GM12878 (cell line): ENCODE measurements around the gene TMPRSS2. TPM values are rescaled to one million over a fixed set of nuclear protein-coding genes. Genes with fewer than 3 reads are reported as not detected.

Experiments used
- ATAC-seq: fragments of 200-7000 bp; cut with Tn5 transposase; 3 replicates; pipeline ENCODE4 v1.9.1; 2020; ENCODE audit warnings: mild to moderate bottlenecking, moderate library complexity
- BruUV-seq: library from RNA; stranded (reverse); fragments of 400-500 nt; replicated peaks from 2 replicates; lab custom pipeline; 2021; lab: Mats Ljungman, UMichigan
- CTCF ChIA-PET: fragments of 300-600 bp; sonication (Branson Sonifier 250); formaldehyde crosslinking; extraction: SDS; loops from one replicate; lab custom pipeline; 2021; ENCODE audit warnings: inconsistent platforms; lab: Yijun Ruan, JAX
- POLR2A ChIA-PET: fragments of 350-600 bp; formaldehyde crosslinking; extraction: SDS; loops from one replicate; lab custom pipeline; 2021; ENCODE audit warnings: inconsistent platforms; lab: Charles Lee
- RAD21 ChIA-PET: fragments of 300-600 bp; sonication (Branson Sonifier 250); formaldehyde crosslinking; loops from one replicate; lab custom pipeline; 2023; ENCODE audit warnings: antibody characterized with exemption; ENCODE audit not compliant: unreplicated experiment; lab: Charles Lee
- SMC1A ChIA-PET: fragments of 300-600 bp; sonication (Branson Sonifier 250); formaldehyde crosslinking; loops from one replicate; lab custom pipeline; 2023; ENCODE audit not compliant: unreplicated experiment, uncharacterized antibody; lab: Charles Lee
- DNase-seq: peaks from one replicate; pipeline ENCODE4 v3.0.0-alpha.2; 2011; ENCODE audit warnings: low read depth, low spot score
- FAIRE-seq: peaks from 3 replicates; lab custom pipeline; 2011; peaks lifted over from hg19 to GRCh38; lab: Jason Lieb, UNC
- H2AFZ ChIP-seq: 2 replicates; pipeline ENCODE4 v1.6.0; 2011; ENCODE audit warnings: low read depth, low read length, control low read depth; ENCODE audit not compliant: control insufficient read depth
- H3K27ac ChIP-seq: 2 replicates; pipeline ENCODE4 v1.5.1; 2011; ENCODE audit warnings: control low read depth; ENCODE audit not compliant: control insufficient read depth, insufficient read depth
- H3K27me3 ChIP-seq, 2 experiments: replicated peaks in 1 of 2; 2 replicates each; pipeline versions ENCODE4 v1.6.0 to v1.6.1; 2011; ENCODE audit warnings: low read length in 1 of 2; ENCODE audit not compliant: control insufficient read depth in 2 of 2, insufficient read depth in 2 of 2
- H3K36me3 ChIP-seq, 2 experiments: 2 replicates each; pipeline ENCODE4 v1.5.1; 2011; ENCODE audit warnings: low read length in 1 of 2; ENCODE audit not compliant: control insufficient read depth in 2 of 2, insufficient read depth in 2 of 2
- H3K4me1 ChIP-seq: 2 replicates; pipeline ENCODE4 v1.6.1; 2011; ENCODE audit warnings: mild to moderate bottlenecking, low read length, moderate library complexity, mixed read lengths; ENCODE audit not compliant: control insufficient read depth, insufficient read depth
- H3K4me2 ChIP-seq: 2 replicates; pipeline ENCODE4 v1.6.0; 2011; ENCODE audit warnings: control low read depth; ENCODE audit not compliant: control insufficient read depth, insufficient read depth
- H3K4me3 ChIP-seq: fragments of 200-600 bp; sonication (generic); 2 replicates; pipeline ENCODE4 v1.5.1; 2016
- H3K79me2 ChIP-seq: 2 replicates; pipeline ENCODE4 v1.6.0; 2011; ENCODE audit warnings: low read length; ENCODE audit not compliant: control insufficient read depth, insufficient read depth
- H3K9ac ChIP-seq: 2 replicates; pipeline ENCODE4 v1.8.0; 2011; ENCODE audit warnings: low read length, control low read depth, mixed read lengths; ENCODE audit not compliant: control insufficient read depth, insufficient read depth
- H3K9me3 ChIP-seq: replicated peaks from 3 replicates; pipeline ENCODE4 v1.5.1; 2011; ENCODE audit warnings: mild to moderate bottlenecking, low read length; ENCODE audit not compliant: control insufficient read depth, insufficient read depth
- H4K20me1 ChIP-seq: 2 replicates; pipeline ENCODE4 v1.6.0; 2011; ENCODE audit not compliant: control insufficient read depth, insufficient read depth
- CBX3 ChIP-seq: fragments of 200-600 bp; sonication (generic); IDR thresholded peaks from 2 replicates; pipeline ENCODE4 v1.6.1; 2016; ENCODE audit warnings: low read depth, borderline replicate concordance
- EZH2 ChIP-seq: IDR thresholded peaks from 2 replicates; pipeline ENCODE4 v1.6.1; 2012; ENCODE audit warnings: low read depth, mild to moderate bottlenecking, control low read depth, inconsistent platforms, low read length, borderline replicate concordance; ENCODE audit not compliant: control insufficient read depth
- IRF4 ChIP-seq: IDR thresholded peaks from 2 replicates; pipeline ENCODE4 v1.6.1; 2011; ENCODE audit warnings: low read depth, low read length
- POLR2AphosphoS2 ChIP-seq: IDR thresholded peaks from 2 replicates; pipeline ENCODE4 v1.6.1; 2011; ENCODE audit warnings: low read depth, mild to moderate bottlenecking, low read length, improper control_type of control experiment, moderate library complexity
- SMARCA5 ChIP-seq: fragments of 450-650 bp; IDR thresholded peaks from 2 replicates; pipeline ENCODE4 v1.6.1; 2017; ENCODE audit warnings: mild to moderate bottlenecking
- TAF1 ChIP-seq: IDR thresholded peaks from 2 replicates; pipeline ENCODE4 v1.6.1; 2011; ENCODE audit warnings: mild to moderate bottlenecking, low read depth, low read length, borderline replicate concordance
- ZNF24 ChIP-seq: fragments of 450-650 bp; IDR thresholded peaks from 2 replicates; pipeline ENCODE4 v1.6.1; 2017; ENCODE audit warnings: antibody characterized with exemption, mild to moderate bottlenecking
- ZNF622 ChIP-seq: fragments of 450-650 bp; IDR thresholded peaks from 2 replicates; pipeline ENCODE4 v1.6.1; 2017; ENCODE audit warnings: mild to moderate bottlenecking, inconsistent platforms
- ZZZ3 ChIP-seq: IDR thresholded peaks from 2 replicates; pipeline ENCODE4 v1.6.1; 2011; ENCODE audit warnings: low read depth; ENCODE audit not compliant: control insufficient read depth, insufficient read length
- WGBS: methylation state at CpG from one replicate; pipeline ENCODE4 v1.1.6; 2016; ENCODE audit warnings: low lambda C conversion rate; ENCODE audit not compliant: insufficient replicate concordance, insufficient coverage; ENCODE audit errors: missing lambda C conversion rate; 5-methylcytosine and 5-hydroxymethylcytosine counted together
- in situ Hi-C: fragments of 300-500 bp; cut with MboI; formaldehyde crosslinking; loops from 9 replicates; pipeline ENCODE4 v1.14.3; 2018; ENCODE audit warnings: mixed read lengths
- intact Hi-C: fragments of 100-400 bp; cut with micrococcal nuclease; formaldehyde crosslinking; loops from one replicate; pipeline ENCODE4 v1.14.2; 2022; ENCODE audit not compliant: unreplicated experiment
- polyA plus RNA-seq, 11 experiments: library from polyadenylated mRNA; depleted of rRNA in 4 of 11; unstranded in 6 of 11; stranded (reverse) in 5 of 11; fragments of >200 nt; fragmentation: Nextera tagmentation in 4 of 11; fragmentation: Illumina TruSeq in 1 of 11; extraction: Ambion mirVana in 4 of 11; extraction: Trizol in 1 of 11; gene quantifications; 1 replicate in 1 of 11; 2 replicates in 10 of 11; pipeline versions ENCODE4 v1.2.1 to v1.2.3, GENCODE V29; 2011 to 2016; ENCODE audit warnings: inconsistent platforms in 2 of 11, missing spikeins in 2 of 11, low read depth in 1 of 11
- total RNA-seq, 4 experiments: library from RNA; depleted of rRNA in 3 of 4; stranded (reverse); fragments of >200 nt in 3 of 4; fragmentation: Illumina TruSeq in 1 of 4; extraction: Trizol in 1 of 4; gene quantifications; 2 replicates each; pipeline versions ENCODE4 v1.2.1 to v1.2.3, GENCODE V29; 2013 to 2021
- TF ChIP-seq, protein P1 (sequence below): IDR thresholded peaks from 2 replicates; pipeline ENCODE4 v1.6.1; 2012; ENCODE audit warnings: low read length, inconsistent platforms
- TF ChIP-seq, protein P2 (sequence below): IDR thresholded peaks from 2 replicates; pipeline ENCODE4 v1.6.1; 2011; ENCODE audit warnings: borderline replicate concordance, low read depth, mild to moderate bottlenecking, moderate library complexity, low read length; ENCODE audit not compliant: insufficient read depth, poor library complexity, severe bottlenecking

TMPRSS2 gene
- total and polyA plus RNA-seq, 10 of the 15 experiments (the other 5 are each of a cell fraction or from before 2014, with no cell fraction given) = 0.19 to 0.26 TPM; not detected in 8

DNA sequence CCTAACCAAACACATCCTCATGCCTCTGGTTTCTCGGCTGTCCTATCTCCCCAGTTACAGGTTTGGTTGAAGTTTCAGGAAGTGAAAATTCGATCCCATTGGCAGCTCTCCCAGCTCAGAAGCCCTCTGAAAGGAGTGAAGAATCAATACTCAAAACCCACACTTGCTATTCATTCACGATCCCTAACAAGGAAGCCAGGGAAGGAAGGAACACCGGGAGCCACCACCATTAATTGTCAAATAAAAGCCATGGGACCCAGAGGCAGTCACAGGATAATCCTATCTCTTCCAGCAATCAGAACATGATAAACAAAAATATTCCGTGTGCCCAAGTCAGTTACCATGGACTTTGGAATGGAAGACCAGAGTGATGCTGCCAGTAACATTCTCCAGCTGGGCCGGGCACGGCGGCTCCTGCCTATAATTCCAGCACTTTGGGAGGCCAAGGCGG is 7.0 kb downstream of the TMPRSS2 start:
- CTCF ChIA-PET = no interaction called here
- no TSS peak for BruUV-seq

More for the DNA sequence above, 7.0 kb downstream of the TMPRSS2 start:
- Histone ChIP-seq H3K9ac (no peak overlapping the region), H3K27ac (no peak overlapping the region), H2AFZ (no peak overlapping the region), H3K27me3 (peaks cover 2 to 7% of the 10 kb centered on the region in 2 experiments), H3K4me3 (no peak overlapping the region), H3K9me3 (no peaks in the 10 kb centered on the region), H3K4me1 (no peaks in the 10 kb centered on the region), H3K36me3 (no peaks in the 10 kb centered on the region), H3K4me2 (no peak overlapping the region), H4K20me1 (no peaks in the 10 kb centered on the region), H3K79me2 (no peaks in the 10 kb centered on the region)
- no peak for ATAC-seq
- intact Hi-C loops (no loop called here), in situ Hi-C loops (no loop called here)
- no peak for FAIRE-seq
- DNase-seq = no peak
- 46% methylated on average over 9 of the region's 9 CpGs for WGBS
- POLR2A ChIA-PET = no interaction called here
- RAD21 ChIA-PET = no interaction called here
- TF ChIP-seq CBX3 (no peak), POLR2AphosphoS2 (no peak), IRF4 (no peak), ZNF622 (no peak), EZH2 (no peak), SMARCA5 (no peak), ZNF24 (no peak), ZZZ3 (no peak), TAF1 (no peak)
- TF ChIP-seq, protein P1, sequence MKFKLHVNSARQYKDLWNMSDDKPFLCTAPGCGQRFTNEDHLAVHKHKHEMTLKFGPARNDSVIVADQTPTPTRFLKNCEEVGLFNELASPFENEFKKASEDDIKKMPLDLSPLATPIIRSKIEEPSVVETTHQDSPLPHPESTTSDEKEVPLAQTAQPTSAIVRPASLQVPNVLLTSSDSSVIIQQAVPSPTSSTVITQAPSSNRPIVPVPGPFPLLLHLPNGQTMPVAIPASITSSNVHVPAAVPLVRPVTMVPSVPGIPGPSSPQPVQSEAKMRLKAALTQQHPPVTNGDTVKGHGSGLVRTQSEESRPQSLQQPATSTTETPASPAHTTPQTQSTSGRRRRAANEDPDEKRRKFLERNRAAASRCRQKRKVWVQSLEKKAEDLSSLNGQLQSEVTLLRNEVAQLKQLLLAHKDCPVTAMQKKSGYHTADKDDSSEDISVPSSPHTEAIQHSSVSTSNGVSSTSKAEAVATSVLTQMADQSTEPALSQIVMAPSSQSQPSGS = no peak
- TF ChIP-seq, protein P2, sequence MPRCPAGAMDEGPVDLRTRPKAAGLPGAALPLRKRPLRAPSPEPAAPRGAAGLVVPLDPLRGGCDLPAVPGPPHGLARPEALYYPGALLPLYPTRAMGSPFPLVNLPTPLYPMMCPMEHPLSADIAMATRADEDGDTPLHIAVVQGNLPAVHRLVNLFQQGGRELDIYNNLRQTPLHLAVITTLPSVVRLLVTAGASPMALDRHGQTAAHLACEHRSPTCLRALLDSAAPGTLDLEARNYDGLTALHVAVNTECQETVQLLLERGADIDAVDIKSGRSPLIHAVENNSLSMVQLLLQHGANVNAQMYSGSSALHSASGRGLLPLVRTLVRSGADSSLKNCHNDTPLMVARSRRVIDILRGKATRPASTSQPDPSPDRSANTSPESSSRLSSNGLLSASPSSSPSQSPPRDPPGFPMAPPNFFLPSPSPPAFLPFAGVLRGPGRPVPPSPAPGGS = no peak
- SMC1A ChIA-PET = interaction anchor here (1.0 kb wide), 1 partner anchor 116 kb away, joined by 3 read pairs; no protein-coding TSS in a partner anchor
